ENCODE results near the gene EXOC7.
"Not testable (repeated sequence)": the region's sequence is repeated elsewhere in the genome, so short reads cannot be mapped to it uniquely, and the experiment has no call there.

EXOC7 gene

GRCh38 chr17:76086384-76086783 lies 17.2 kb downstream of the EXOC7 start:
- peak; percentile 39 for DNase-seq (ENCODE audit: low spot score)

GRCh38 chr17:76085731-76086366 lies 17.7 kb downstream of the EXOC7 start:
- peak; percentile 39 for DNase-seq (ENCODE audit: low spot score)

GRCh38 chr17:76085066-76085730 lies 18.4 kb downstream of the EXOC7 start:
- DNase-seq (ENCODE audit: low spot score): no peak

- no peak for DNase-seq (ENCODE audit: low spot score)
Measured at GRCh38 chr17:76083536-76084182, 19.9 kb downstream of the EXOC7 start.

DNA sequence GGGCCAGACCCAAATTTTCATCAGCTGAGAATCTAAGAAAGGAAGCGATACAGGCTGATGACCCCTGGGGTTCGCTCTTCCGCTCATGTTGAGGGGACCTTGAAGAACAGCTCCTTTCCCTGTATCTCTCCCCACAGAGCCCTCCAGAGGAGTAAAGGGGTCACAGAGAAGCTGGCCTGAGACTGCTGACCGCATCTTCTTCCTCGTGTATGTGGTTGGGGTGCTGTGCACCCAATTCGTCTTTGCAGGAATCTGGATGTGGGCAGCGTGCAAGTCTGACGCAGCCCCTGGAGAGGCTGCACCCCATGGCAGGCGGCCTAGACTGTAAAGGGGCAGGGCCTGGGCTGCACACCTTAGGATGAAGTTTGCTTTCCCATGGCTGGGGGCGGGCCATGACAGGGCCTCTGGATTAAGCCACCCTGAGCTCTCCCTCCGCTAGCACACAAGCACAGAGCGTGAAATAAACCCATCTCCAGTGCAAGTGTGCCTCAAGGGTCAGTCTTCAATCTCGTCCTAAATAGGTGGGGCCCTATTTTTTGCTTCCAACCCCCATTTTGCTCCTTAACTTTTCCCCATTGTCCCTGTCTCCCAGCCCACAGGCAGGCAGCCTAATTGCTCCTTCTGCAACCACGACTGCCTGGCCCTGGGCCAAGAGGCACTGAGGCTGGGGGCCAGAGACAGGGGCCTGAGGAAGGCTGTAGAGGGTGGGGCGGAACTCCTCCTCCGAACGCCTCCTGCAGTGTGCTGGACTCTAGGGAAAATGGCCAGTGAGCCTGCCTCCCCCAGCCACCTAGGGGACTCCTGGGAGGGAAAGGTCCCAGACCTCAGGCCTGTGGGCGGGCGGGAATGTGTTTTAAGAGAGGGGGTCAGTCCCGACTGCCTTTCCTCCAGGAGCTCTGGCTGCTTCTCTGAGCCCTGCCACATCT lies 21.0 kb downstream of the EXOC7 start:
- DNase-seq (ENCODE audit: low spot score): peak; percentile 46

DNA sequence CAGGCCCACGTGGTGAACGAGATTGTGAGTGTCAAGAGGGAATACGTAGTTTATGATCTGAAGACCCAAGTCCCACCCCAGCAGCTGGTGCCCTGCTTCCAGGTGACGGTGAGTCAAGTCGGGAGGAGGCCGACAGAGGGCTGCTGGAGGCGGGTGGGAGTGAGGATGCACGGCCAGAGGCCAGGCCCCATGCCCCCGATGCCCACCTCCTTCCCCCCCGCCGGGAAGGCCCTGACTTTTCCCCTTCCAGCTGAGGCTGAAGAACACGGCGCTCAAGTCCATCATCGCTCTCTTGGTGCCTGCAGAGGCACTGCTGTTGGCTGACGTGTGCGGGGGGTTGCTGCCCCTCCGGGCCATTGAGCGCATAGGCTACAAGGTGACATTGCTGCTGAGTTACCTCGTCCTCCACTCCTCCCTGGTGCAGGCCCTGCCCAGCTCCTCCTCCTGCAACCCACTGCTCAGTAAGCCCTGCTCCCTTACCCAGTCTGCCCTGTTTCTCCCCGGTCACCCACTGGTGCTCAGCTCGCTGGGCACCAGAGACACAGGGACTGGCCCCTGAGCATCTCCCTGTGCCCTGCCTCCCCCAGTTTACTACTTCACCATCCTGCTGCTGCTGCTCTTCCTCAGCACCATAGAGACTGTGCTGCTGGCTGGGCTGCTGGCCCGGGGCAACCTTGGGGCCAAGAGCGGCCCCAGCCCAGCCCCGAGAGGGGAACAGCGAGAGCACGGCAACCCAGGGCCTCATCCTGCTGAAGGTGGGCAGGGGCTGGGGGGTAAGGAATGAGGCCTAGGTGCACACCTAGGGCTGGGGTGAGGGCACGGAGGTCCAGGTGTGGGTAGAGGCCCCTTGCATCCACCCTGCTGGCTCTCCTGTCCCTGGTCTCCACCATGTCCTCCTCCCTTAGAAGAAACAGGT lies 22.0 kb downstream of the EXOC7 start:
- peak; percentile 47 for DNase-seq (ENCODE audit: low spot score)

- peak; percentile 39 for DNase-seq (ENCODE audit: low spot score)
Measured at GRCh38 chr17:76080768-76081287, 22.8 kb downstream of the EXOC7 start.

GRCh38 chr17:76079956-76080767 lies 23.4 kb downstream of the EXOC7 start:
- peak; percentile 70 for DNase-seq (ENCODE audit: low spot score)

DNA sequence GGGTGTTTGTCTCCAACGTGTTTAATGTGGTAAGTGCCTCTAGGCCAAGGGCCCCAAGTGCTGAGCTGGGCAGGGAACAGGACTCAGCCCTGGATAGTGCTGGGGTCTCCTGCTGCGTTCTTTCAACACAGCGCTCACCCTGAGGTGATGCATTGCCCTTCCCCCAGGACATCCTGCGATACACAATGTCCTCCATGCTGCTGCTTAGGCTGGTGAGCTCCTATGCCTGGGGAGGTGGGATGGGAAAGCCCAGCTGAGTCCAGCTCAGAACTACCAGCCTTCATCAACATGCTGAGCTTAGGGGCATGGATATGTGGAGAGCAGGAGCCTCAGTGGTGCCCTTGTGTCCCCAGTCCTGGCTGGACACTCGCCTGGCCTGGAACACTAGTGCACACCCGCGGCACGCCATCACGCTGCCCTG lies 24.0 kb downstream of the EXOC7 start:
- DNase-seq (ENCODE audit: low spot score): peak; percentile 48

DNA sequence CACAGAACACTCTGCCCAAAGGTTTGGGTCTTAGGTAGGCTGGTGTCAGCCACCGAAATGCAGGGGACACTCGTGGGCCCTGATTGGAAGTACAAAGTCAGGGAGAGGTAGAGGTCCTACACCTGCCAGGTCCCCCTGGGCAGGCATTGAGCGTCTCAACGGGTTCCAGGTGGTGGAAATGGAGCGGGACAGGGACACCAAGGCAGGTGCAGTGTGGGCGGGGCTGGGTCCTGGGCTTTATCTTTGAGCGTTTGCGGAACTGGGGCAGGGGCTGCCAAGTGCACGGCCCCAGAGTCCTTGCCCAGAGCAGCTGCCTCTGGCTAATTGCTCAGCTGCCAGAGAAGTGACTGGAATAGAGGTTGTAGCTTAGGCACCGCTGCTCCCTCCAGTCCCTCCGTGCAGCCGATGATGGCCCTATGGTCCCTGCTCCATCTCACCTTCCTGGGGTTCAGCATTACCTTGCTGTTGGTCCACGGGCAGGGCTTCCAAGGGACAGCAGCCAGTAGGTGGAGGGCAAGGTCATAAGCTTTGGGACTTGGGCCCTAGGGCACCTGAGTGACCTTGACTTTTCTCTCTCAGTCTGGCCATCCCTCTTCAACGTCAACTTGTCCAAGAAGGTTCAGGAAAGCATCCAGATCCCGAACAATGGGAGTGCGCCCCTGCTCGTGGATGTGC lies 24.6 kb downstream of the EXOC7 start, which contains the start of gene ZACN:
TSS of gene ZACN (plus strand) at position 323 of the 675 bp plus-strand sequence. CDS start at position 406, 83 bp downstream.
- DNase-seq (ENCODE audit: low spot score): peak; percentile 53

- not testable (repeated sequence) for DNase-seq (ENCODE audit: low spot score)
Measured at GRCh38 chr17:76078370-76078769, 25.2 kb downstream of the EXOC7 start.

DNA sequence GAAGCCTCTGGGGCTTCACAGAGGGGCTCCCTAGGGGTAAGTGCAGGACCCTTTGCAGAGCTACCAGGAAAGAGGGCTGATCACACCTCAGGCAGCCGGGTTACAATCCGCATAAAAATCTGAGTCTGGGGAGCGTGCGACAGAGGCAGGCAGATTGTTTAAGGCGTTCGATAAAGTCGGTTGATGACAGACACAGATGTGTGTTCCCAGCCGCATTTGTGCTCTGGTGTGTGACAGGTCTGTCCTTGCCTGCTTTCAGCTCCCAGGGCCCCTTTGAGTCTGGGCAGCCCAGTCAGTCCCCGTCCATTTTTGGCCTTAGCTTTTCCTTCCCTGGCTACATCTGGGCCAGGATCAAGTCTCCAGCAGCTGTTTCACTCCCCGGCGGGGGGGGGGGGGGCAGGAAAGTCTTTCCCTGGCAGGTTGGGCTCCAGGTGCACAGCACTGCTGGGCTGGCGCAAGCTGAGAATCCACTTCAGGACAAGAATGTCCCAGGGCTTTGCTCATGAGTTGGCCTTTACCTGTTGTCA lies 25.9 kb downstream of the EXOC7 start:
- DNase-seq (ENCODE audit: low spot score): peak; percentile 59

DNA sequence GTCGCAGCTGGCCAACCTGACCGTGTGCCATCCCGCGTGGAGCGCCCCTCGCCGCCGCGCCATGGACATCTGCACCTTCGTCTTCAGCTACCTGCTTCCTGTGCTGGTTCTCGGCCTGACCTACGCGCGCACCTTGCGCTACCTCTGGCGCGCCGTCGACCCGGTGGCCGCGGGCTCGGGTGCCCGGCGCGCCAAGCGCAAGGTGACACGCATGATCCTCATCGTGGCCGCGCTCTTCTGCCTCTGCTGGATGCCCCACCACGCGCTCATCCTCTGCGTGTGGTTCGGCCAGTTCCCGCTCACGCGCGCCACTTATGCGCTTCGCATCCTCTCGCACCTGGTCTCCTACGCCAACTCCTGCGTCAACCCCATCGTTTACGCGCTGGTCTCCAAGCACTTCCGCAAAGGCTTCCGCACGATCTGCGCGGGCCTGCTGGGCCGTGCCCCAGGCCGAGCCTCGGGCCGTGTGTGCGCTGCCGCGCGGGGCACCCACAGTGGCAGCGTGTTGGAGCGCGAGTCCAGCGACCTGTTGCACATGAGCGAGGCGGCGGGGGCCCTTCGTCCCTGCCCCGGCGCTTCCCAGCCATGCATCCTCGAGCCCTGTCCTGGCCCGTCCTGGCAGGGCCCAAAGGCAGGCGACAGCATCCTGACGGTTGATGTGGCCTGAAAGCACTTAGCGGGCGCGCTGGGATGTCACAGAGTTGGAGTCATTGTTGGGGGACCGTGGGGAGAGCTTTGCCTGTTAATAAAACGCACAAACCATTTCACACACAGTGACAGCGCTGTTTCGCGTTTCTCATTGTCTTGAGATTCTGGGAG lies 26.6 kb downstream of the EXOC7 start:
- peak; percentile 62 for DNase-seq (ENCODE audit: low spot score)

DNA sequence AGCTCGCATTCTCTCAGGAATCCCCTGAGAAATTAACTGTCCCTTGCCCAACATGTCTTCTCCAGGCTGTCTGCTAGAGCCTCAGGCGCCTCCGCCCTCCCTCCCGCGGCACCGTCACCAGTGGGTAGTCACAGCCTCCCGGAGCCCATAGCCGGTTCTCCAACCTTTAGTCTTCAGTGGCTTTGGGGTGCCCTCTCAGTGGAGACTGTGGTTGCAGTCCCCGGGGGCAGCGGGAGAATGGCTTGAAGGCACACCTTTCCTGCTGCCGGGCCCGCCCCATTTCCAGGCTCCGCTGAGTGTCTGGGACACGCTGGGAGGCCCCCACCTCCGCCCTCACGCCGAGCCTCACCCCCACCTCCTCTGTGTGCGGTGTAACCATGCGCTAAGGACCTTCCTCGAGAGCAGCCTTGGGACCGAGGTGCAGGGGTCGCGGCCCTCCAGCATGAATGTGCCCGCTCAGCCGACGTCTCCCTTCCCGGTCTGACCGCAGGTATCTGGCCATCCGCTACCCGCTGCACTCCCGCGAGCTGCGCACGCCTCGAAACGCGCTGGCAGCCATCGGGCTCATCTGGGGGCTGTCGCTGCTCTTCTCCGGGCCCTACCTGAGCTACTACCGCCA lies 27.3 kb downstream of the EXOC7 start:
- no peak for DNase-seq (ENCODE audit: low spot score)

GRCh38 chr17:76075364-76076145 lies 28.0 kb downstream of the EXOC7 start:
- peak; percentile 82 for DNase-seq (ENCODE audit: low spot score)

DNA sequence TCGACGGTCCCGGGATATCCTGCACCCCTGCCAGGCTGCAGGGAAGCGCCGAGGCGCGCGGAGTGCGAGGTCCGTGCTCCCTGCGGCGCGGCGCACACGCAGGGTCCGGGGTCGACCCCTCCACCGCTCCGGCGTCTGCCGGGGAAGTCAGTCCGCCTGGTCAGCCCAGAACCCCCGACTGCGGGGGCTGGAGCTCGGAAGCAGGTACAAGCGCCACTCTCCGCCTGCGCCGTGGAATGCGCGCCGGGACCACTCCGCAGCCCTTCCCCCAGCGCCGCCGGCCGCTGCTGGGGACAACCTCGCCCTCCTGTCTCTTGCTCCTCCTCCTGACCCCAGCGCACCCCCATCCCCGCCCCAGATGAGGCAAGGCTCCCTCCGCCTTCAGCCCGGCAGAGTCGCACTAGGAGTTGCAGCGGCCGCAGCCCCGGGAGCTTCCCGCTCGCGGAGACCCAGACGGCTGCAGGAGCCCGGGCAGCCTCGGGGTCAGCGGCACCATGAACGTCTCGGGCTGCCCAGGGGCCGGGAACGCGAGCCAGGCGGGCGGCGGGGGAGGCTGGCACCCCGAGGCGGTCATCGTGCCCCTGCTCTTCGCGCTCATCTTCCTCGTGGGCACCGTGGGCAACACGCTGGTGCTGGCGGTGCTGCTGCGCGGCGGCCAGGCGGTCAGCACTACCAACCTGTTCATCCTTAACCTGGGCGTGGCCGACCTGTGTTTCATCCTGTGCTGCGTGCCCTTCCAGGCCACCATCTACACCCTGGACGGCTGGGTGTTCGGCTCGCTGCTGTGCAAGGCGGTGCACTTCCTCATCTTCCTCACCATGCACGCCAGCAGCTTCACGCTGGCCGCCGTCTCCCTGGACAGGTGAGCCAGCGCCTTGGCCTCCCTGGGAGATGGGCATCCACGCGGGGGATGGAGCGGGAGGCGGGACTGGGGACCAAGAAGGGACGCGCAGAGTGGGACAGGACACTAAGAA lies 28.9 kb downstream of the EXOC7 start, which contains the start of gene GALR2:
TSS of gene GALR2 (plus strand) at position 392 of the 974 bp plus-strand sequence. CDS start at position 495, 103 bp downstream.
- DNase-seq (ENCODE audit: low spot score): peak; percentile 65
